NCI-H1417 treated with DMSO at 0.1 percent for 48 hours (cell line): ENCODE results near the gene AHDC1.
A peak's percentile ranks its signal among the peaks of the same experiment; 100 is the strongest.
"Not testable (repeated sequence)": the region's sequence is repeated elsewhere in the genome, so short reads cannot be mapped to it uniquely, and the experiment has no call there.

Source experiments
- DNase-seq: peaks from one replicate; lab custom pipeline; 2025; lab: John Stamatoyannopoulos, UW

The AHDC1 gene

DNA sequence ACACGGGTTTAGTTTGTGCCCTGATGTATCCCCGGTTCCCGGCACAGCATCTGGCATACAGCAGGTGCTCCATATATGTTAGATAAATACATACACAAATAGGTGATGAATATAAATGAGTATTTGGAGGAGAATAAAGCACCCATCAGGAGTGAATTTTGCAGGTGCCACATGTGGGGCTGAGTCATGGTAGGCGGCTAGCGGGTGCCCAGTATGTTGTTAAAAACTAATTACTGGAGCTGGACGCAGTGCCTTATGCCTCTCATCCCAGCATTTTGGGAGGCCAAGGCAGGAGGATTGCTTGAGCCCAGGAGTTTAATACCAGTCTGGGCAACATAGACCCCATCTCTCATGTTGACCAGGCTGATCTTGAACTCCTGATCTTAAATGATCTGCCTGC lies 97.2 kb downstream of the AHDC1 start:
- no peak for DNase-seq

DNA sequence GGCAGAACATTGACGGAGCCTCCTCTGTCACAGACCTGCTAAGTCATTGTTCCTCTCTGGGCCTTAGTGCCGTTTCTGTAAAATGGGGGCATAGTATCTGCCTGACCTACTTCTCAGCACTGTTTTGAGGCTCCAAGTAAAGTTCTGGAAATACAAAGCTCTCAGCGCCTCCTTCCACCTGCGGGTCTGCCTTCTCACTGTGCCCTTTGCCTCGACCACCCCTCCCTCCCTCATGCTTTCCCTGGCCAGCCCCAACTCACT lies 98.6 kb downstream of the AHDC1 start:
- no peak for DNase-seq

DNA sequence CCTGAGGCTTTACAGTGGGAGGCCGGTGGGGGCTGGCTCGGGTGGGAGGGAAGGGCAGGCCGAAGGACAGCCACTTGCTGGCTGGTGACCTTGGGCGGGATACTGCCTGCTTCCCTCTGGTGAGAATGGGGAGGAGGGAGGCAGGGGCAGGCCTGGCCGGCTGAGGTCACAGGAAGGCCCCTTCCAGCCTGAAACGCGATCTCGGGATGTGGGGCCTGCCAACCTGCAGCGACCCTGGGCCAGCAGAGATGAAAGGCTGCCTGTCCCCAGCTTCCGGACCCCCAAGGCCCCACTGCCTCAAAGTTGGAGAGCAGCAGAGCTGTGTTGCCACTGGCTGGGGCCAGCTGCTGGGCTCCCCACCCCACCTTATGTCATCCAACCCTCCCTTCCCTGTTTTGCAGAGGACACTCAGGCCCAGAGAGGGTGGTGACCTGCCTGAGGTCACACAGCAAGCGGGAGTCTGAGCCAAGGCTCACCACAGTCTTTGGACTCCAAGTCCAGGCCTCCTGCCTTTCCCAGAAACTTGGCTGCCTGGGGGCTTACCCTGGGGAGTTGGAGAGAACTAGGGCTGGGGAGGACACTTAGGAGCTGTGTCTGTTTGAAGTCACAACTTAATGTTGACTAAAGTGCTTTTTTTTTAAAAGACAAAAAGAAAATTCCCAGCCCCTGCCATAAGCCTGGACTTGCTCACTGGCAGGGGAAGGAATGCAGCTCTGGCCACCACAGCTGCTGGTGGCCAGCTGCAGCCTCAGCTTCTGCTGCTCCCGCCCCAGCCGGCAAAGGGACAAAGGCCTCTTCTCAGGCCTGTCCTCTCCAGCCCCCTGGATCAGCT lies 99.1 kb downstream of the AHDC1 start:
- DNase-seq = no peak

DNA sequence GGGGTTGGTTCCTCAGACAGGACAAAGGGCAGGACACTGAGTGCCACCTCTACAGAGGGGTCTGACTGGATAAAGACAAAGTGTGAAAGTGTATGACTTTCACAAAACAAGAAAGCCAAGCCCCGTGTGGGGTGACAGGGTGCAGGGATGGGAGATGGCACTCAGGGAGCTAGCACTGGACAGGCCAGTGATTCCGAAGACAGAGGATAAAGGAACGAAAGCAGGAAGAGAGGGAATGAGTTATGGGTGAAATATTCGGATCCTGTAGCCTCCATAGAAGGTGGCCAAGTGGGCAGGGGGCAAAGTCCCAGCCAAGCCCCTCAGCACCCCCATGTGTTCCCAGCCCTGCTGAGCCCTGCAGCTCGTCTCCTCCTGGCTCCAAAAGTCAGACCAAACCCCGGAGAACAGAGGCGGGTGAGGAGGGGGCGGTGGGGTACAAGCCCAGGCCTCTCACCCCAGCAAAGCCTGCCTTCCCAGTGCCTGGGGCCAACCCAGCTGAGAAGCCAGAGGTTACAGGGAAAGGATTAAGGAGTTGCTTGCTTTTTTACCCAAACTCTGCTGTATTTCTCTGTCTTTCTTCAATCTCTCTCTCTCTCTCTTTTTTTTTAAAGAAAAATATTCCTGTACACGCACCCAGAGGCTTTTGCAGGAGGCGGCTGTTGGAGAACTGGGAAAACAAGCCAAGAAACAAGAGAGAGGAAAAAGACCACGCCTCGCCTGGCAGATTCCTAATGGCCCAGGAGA lies 99.9 kb downstream of the AHDC1 start:
- no peak for DNase-seq

DNA sequence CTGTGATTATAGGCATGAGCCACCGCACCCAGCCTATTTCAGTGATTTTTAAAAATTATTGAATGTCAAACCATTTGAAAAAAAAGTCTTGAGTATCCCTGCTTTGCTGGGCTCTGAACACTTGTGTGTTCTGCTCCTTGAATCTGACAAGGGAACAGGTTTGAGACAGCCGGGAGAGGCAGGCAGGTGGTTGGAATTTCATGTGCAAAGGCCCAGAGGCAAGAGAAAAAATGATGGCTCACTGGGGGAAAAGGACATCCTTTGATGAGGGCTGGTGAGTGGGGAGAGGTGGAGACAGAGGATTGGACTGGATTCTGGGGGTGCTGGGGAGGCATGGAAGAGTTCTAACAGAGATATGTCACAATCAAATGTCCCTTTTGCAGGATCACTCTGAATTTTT lies 100.9 kb downstream of the AHDC1 start:
- no peak for DNase-seq

DNA sequence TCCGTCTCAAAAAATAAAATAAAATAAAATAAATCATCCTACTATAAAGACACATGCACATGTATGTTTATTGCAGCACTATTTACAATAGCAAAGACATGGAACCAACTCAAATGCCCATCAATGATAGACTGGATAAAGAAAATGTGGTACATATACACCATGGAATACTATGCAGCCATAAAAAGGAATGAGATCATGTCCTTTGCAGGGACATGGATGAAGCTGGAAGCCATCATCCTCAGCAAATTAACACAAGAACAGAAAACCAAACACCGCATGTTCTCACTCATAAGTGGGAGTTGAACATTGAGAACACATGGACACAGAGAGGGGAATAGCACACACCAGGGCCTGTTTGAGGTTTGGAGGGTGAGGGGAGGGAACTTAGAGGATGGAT lies 102.8 kb downstream of the AHDC1 start:
- DNase-seq = not testable (repeated sequence)

DNA sequence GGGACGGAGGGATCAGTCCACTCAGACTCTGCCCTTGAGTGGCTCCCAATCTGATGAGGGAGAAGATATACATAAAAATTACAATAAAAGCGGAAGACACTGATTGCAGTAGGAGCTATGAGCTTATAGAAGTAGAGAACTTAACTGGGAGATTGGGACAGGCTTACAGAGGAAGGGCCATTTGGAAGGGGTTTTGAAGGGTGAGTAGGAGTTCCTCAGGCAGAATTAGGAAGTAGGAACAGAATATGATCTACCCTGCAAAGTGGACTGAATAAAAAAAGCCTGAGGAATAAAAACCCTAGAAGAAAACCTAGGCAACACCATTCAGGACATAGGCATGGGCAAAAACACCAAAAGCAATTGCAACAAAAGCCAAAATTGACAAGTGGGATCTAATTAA lies 104.8 kb downstream of the AHDC1 start:
- no peak for DNase-seq

DNA sequence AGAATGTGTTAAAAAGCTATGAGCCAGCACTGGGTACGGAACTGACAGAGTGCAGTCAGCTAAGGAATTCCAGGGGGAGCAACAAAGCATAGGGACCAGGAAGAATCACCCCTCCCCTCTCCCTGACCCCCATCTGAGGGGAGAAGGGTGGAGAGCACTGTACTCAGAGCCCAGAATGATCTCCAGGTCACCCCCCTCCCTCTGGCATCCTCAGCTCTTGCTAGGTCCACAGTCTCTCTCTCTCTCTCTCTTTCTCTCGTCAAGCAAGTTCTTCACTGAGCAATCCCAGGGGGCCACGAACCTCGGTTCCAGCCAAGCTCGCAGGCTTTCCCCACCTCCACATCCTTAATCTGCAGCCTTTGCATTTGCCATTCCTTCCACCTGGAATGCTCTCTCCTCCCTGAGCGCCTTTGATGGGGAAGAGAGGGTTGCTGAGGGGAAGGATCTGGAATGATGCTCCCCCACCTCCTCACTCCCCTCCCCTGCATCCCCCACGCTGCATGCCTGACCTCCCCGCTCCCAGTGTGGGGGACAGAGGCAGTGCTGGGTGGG lies 107.3 kb downstream of the AHDC1 start:
- no peak for DNase-seq

DNA sequence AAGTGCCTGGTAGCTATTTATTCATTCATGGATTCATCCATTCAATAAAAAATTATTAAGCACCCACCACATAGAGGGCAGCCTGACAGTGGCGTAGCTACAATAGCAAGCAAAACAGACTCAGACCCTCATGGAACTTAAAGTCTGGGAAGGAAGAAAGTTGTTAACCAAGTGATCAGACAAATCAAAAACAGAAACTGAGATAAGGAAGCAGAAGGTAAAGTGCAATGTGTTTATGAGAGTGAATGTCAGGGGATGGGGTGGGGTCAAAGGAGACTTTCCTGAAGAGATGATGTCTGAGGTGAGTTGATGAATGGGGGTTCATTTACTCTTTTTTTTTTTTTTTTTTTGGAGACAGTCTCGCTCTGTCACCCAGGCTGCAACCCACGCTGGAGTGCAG lies 111.1 kb downstream of the AHDC1 start:
- no peak for DNase-seq

DNA sequence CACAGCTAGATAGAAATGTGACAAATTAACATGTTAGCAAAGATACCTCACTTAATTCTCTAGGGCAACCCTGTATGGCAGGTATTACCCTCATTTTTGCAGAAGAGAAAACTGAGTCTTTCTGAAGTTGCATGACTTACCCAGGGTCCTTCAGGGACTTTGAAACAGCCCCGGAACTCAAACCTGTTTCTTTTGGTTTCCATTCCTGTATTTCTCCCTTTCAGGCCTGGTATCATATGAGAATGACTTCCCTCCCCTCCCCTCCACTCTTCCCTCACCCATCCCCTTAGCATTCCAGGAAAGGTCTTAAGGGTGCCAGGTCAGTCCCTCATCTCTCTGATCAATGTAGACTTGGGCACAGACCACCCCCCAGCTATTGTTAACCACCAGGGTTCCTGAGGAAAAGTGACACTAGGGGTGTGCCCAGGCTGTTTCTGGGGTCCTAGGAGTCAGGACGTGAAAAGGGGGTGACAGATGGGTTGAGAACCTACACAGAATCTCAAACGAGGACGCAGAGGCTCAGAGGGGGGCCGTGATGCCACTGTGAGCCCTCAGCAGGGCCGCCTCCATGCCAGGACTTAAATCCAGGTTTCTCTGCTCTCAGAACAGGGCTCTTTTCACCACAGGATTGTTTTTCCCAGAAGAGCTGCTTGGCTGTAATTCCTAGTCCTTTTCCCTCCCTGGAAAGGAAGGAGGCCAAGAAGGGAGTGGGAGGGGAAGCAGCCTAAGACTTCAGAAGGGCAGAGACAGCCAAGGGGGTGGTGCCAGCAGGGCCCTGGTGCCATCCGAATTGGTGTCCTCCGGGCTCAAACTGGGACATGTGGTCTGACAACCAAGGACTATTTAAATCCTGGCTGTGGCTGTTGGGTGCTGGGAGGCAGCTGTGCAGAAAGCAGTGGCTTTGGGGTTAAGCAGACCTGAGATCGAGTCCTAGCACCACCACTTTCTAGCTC lies 111.9 kb downstream of the AHDC1 start:
- no peak for DNase-seq

DNA sequence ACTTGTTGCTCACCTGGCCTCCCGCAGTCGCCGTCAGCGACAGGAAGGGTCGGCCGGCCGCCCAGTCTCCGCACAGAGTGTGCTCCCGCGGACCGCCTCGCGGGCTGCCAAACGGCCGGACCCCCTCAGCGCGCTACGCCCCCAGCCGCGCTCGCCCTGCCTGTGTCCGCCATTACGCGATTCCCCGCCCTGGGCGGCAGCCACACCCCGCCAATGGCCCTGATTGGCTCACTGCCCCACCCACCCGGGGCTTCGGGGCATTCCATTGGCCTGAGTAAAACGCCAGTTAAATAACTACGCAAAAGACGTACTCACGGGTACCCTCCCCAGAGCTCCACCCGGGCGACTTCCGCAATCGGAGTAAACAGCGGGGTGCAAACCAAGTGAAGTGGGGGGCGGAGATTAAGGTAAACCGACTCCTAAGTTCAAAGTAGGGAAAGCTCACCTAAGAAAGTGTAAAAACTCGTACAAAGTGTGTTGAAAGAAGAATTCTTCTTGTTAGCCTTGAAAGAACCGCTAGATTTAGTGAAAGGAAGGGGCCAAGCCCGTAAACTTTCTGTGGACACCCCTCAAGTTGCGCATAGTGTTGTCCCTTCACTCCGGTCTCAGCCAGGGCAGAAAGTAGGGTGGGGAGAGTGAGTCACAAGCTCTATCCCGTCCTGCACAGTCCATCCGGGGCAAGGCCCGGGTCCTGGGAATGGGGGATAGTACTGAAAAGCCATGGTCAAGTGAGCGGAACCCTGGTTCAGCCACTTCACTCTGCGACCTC lies 113.8 kb downstream of the AHDC1 start, which contains the start of gene WASF2:
Gene WASF2, minus strand, starts transcription at position 195 of the 769 bp plus-strand sequence. CDS start 61,277 bp downstream, outside the sequence.
- DNase-seq = peak; percentile 90

DNA sequence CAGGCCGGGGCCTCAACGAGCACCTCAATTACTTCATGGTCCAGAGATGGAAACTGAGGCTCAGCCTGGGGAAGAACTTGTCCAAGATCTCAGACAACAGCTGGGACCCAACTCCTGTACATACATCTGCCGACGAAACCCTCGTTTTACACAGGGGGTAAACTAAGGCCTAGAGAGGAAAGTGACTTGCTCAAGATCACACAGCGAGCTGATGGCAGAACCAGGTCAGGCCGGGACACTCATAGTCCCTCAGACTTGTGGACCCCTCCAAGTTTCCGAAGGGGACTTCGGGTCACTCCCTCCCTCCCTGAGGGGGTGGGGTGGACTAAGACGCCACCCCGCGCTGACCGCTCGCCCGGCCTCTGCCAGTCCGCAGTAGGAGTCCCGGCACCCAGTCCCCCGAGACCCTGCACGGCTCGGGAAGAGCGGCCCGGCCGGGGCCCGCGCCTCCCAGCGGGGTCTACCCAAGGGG lies 114.4 kb downstream of the AHDC1 start:
- no peak for DNase-seq

DNA sequence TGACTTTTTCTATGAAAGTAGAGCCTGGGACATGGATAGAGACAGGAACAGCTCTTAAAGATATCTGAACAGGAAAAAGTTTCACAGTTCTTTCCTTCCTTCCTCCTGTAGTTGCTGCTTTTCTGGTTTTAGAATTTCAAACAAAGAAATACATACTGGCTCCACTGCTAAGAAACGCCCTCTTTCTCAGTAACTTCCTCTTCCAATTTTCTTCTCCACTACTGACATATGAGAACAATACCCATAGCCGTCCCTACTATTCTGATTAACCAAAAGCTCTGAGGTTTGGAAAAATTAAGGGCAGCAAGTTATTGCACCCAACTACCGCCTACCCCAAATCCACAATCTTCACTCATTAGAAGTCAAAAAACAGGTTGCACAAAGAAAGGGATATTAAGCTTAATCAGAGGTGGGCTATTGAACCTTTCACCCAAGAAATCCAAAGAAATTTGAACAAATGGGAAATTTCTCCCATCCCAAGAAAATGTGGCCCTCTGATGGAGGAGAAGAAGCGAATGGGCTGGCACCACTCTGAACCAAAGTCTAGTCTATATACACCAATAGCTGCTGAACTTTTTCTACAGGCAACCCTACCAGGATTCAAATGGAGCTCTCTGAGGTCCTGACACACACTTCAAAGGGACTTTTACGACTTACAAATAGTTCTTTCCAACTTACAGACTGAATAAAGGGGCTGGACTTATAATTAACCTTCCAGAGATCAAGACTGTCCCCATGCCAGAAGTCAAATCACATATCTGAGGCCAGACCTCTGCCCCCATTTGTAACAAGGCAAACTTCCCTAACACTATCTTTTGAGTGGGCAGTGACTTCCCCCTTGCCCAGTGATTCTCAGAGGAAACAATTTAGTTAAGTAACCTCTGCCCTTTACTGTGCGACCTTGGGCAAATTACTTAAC lies 115.7 kb downstream of the AHDC1 start:
- DNase-seq = no peak

DNA sequence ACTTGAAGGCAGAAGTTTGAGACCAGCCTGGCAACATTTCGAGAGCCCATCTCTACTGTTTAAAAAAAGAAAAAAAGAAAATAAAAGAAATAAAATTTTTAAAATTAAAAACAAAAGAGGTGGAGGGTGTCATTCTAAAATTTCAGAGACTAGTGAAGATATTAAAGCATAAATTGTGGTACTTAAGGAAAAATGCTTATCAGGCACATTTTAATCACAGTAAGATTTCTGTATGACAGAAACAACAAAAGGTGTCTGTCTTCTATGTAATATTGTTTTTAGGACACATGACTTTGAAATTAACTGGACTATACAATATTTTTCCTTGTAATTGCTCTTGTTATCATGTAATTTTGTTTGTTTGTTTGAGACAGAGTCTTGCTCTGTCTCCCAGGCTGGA lies 118.6 kb downstream of the AHDC1 start:
- DNase-seq = no peak
